ENCODE results near the gene IDE.

GRCh38 chr10:92486637-92487036, 87.3 kb downstream of the IDE start:
- TF ChIP-seq, protein P1, sequence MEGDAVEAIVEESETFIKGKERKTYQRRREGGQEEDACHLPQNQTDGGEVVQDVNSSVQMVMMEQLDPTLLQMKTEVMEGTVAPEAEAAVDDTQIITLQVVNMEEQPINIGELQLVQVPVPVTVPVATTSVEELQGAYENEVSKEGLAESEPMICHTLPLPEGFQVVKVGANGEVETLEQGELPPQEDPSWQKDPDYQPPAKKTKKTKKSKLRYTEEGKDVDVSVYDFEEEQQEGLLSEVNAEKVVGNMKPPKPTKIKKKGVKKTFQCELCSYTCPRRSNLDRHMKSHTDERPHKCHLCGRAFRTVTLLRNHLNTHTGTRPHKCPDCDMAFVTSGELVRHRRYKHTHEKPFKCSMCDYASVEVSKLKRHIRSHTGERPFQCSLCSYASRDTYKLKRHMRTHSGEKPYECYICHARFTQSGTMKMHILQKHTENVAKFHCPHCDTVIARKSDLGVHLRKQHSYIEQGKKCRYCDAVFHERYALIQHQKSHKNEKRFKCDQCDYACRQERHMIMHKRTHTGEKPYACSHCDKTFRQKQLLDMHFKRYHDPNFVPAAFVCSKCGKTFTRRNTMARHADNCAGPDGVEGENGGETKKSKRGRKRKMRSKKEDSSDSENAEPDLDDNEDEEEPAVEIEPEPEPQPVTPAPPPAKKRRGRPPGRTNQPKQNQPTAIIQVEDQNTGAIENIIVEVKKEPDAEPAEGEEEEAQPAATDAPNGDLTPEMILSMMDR (IDR thresholded peaks at IDR 0.05), result no peak
- TF ChIP-seq POLR2A (IDR thresholded peaks at IDR 0.05), result no peak

Measured in uterus (tissue), 2 donors.